Immature natural killer cell (primary cell): Measurements from ENCODE around the gene ACTR3. TPM values are rescaled to one million over a fixed set of nuclear protein-coding genes. Genes with fewer than 3 reads are reported as not detected.

Experiments used
- DNase-seq, 3 donors: peaks; one replicate each; pipeline ENCODE4 v3.0.0; 2022; ENCODE audit warnings: mixed read lengths in 1 of 3
- H3K27ac Mint-ChIP-seq, 6 donors: one replicate each; pipeline ENCODE4 v1.8.0; 2020; ENCODE audit warnings: mixed read lengths in 6 of 6, mild to moderate bottlenecking in 5 of 6, inconsistent platforms in 4 of 6, moderate library complexity in 3 of 6
- H3K27me3 Mint-ChIP-seq, 3 donors: one replicate each; pipeline ENCODE4 v1.8.0; 2020 to 2021; ENCODE audit warnings: low read depth in 3 of 3, mild to moderate bottlenecking in 3 of 3, mixed read lengths in 3 of 3, moderate library complexity in 3 of 3, inconsistent platforms in 1 of 3
- H3K36me3 Mint-ChIP-seq, 3 donors: one replicate each; pipeline ENCODE4 v1.8.0; 2020; ENCODE audit warnings: mixed read lengths in 3 of 3, inconsistent platforms in 2 of 3, mild to moderate bottlenecking in 2 of 3
- H3K4me1 Mint-ChIP-seq, 2 donors: one replicate each; pipeline ENCODE4 v1.8.0; 2020; ENCODE audit warnings: inconsistent platforms in 2 of 2, mild to moderate bottlenecking in 2 of 2, mixed read lengths in 2 of 2, moderate library complexity in 1 of 2
- H3K4me3 Mint-ChIP-seq, 5 donors: one replicate each; pipeline ENCODE4 v1.8.0; 2020; ENCODE audit warnings: mild to moderate bottlenecking in 5 of 5, mixed read lengths in 5 of 5, inconsistent platforms in 3 of 5, moderate library complexity in 3 of 5
- H3K9me3 Mint-ChIP-seq, 6 donors: one replicate each; pipeline ENCODE4 v1.8.0; 2020; ENCODE audit warnings: mild to moderate bottlenecking in 6 of 6, mixed read lengths in 6 of 6, inconsistent platforms in 4 of 6, moderate library complexity in 3 of 6
- polyA plus RNA-seq, 3 donors: library from polyadenylated mRNA; unstranded; fragments of 300-500 nt; fragmentation: Illumina TruSeq; gene quantifications; one replicate each; pipeline ENCODE4 v1.2.3, GENCODE V29; 2021

ACTR3 gene
- polyA plus RNA-seq, 3 donors from 2014 or later, result 501 to 732 (median 726) TPM

- peak; percentile 57 to 65 (median 61) for DNase-seq
- H3K4me1 Mint-ChIP-seq, result peaks cover 57 to 60% of the 10 kb centered on the region in 2 donors
These were observed 3.3 kb upstream of the ACTR3 start for GRCh38 chr2:113886479-113887008.

GRCh38 chr2:113887009-113887792 lies 2.7 kb upstream of the ACTR3 start:
- Mint-ChIP-seq H3K4me3 (peak overlapping the region; percentile 71 to 97 (median 81)), H3K36me3 (peaks cover 0 to 3% (median 0%) of the 10 kb centered on the region in 3 donors), H3K9me3 (no peaks in the 10 kb centered on the region), H3K4me1 (peaks cover 64 to 66% of the 10 kb centered on the region in 2 donors), H3K27ac (peak overlapping the region; percentile 94 to 99 (median 96)), H3K27me3 (peaks cover 10 to 11% (median 11%) of the 10 kb centered on the region in 3 donors)
- DNase-seq, result no peak

More at GRCh38 chr2:113886479-113887008, 3.3 kb upstream of the ACTR3 start:
- Mint-ChIP-seq H3K27me3 (peaks cover 10 to 11% (median 11%) of the 10 kb centered on the region in 3 donors), H3K9me3 (no peaks in the 10 kb centered on the region), H3K4me3 (peak overlapping the region; percentile 71 to 97 (median 81)), H3K36me3 (peaks cover 0 to 3% (median 0%) of the 10 kb centered on the region in 3 donors), H3K27ac (peak overlapping the region; percentile 94 to 99 (median 96))

- Mint-ChIP-seq H3K27ac (peak overlapping the region; percentile 94 to 99 (median 97)), H3K9me3 (no peaks in the 10 kb centered on the region), H3K36me3 (peaks cover 4% of the 10 kb centered on the region in 3 donors), H3K4me3 (peak overlapping the region; percentile 97 to 99 (median 98)), H3K4me1 (peaks cover 80 to 83% of the 10 kb centered on the region in 2 donors), H3K27me3 (peaks cover 10 to 12% (median 11%) of the 10 kb centered on the region in 3 donors)
- no peak for DNase-seq
These were observed 1.0 kb upstream of the ACTR3 start for GRCh38 chr2:113888641-113889470.

GRCh38 chr2:113890253-113891235 lies 655 bp downstream of the ACTR3 start:
- Mint-ChIP-seq H3K36me3 (peaks cover 4 to 11% (median 9%) of the 10 kb centered on the region in 3 donors), H3K4me1 (peaks cover 86 to 88% of the 10 kb centered on the region in 2 donors), H3K4me3 (peak overlapping the region; percentile 97 to 100 (median 99)), H3K9me3 (no peaks in the 10 kb centered on the region), H3K27ac (peak overlapping the region; percentile 96 to 99 (median 99)), H3K27me3 (peaks cover 10 to 13% (median 11%) of the 10 kb centered on the region in 3 donors)
- peak; percentile 74 to 79 (median 76) for DNase-seq

GRCh38 chr2:113891265-113891959 lies 1.5 kb downstream of the ACTR3 start:
- Mint-ChIP-seq H3K9me3 (no peaks in the 10 kb centered on the region), H3K27me3 (peaks cover 10 to 13% (median 13%) of the 10 kb centered on the region in 3 donors), H3K4me3 (peak overlapping the region; percentile 97 to 100 (median 99)), H3K36me3 (peaks cover 4 to 11% (median 9%) of the 10 kb centered on the region in 3 donors), H3K27ac (peak overlapping the region; percentile 95 to 99 (median 99)), H3K4me1 (peaks cover 88% of the 10 kb centered on the region in 2 donors)
- no peak for DNase-seq

- Mint-ChIP-seq H3K27ac (peak overlapping the region; percentile 41 to 99 (median 86)), H3K36me3 (peaks cover 4 to 11% (median 9%) of the 10 kb centered on the region in 3 donors), H3K4me3 (peak overlapping the region; percentile 74 to 100 (median 99)), H3K27me3 (peaks cover 10 to 15% (median 13%) of the 10 kb centered on the region in 3 donors), H3K4me1 (peaks cover 88% of the 10 kb centered on the region in 2 donors), H3K9me3 (no peaks in the 10 kb centered on the region)
- no peak for DNase-seq
These were observed 2.3 kb downstream of the ACTR3 start for GRCh38 chr2:113892004-113892710.

GRCh38 chr2:113894156-113894743 lies 4.4 kb downstream of the ACTR3 start:
- DNase-seq, result no peak
- no peaks in the 10 kb centered on the region for H3K9me3 Mint-ChIP-seq
- peaks cover 4 to 11% (median 9%) of the 10 kb centered on the region in 3 donors for H3K36me3 Mint-ChIP-seq
- peak overlapping the region; percentile 74 to 100 (median 99) for H3K4me3 Mint-ChIP-seq
- H3K4me1 Mint-ChIP-seq, result peaks cover 86 to 88% of the 10 kb centered on the region in 2 donors
- peak overlapping the region; percentile 53 to 99 (median 84) for H3K27ac Mint-ChIP-seq
- H3K27me3 Mint-ChIP-seq, result peaks cover 10 to 14% (median 13%) of the 10 kb centered on the region in 3 donors

- peaks cover 93 to 94% of the 10 kb centered on the region in 2 donors for H3K4me1 Mint-ChIP-seq
- H3K36me3 Mint-ChIP-seq, result peaks cover 4 to 11% (median 9%) of the 10 kb centered on the region in 3 donors
- H3K4me3 Mint-ChIP-seq, result peak overlapping the region; percentile 48 to 100 (median 99)
- peaks cover 3 to 7% (median 5%) of the 10 kb centered on the region in 3 donors for H3K27me3 Mint-ChIP-seq
- H3K27ac Mint-ChIP-seq, result peak overlapping the region; percentile 53 to 99 (median 80)
- DNase-seq, result no peak
- no peaks in the 10 kb centered on the region for H3K9me3 Mint-ChIP-seq
These were observed 5.4 kb downstream of the ACTR3 start for GRCh38 chr2:113895301-113895700.

GRCh38 chr2:113895819-113896563 lies 6.1 kb downstream of the ACTR3 start:
- Mint-ChIP-seq H3K36me3 (peaks cover 4 to 11% (median 9%) of the 10 kb centered on the region in 3 donors), H3K9me3 (no peaks in the 10 kb centered on the region), H3K27me3 (peaks cover 0 to 4% (median 2%) of the 10 kb centered on the region in 3 donors), H3K4me3 (peak overlapping the region; percentile 48 to 100 (median 99)), H3K4me1 (peaks cover 96 to 99% of the 10 kb centered on the region in 2 donors), H3K27ac (peak overlapping the region; percentile 53 to 99 (median 80))
- DNase-seq, result no peak

GRCh38 chr2:113896791-113897190 lies 6.9 kb downstream of the ACTR3 start:
- peaks cover 4 to 11% (median 9%) of the 10 kb centered on the region in 3 donors for H3K36me3 Mint-ChIP-seq
- DNase-seq, result no peak
- peaks cover 97 to 100% of the 10 kb centered on the region in 2 donors for H3K4me1 Mint-ChIP-seq
- peak overlapping the region; percentile 27 to 100 (median 99) for H3K4me3 Mint-ChIP-seq
- no peaks in the 10 kb centered on the region for H3K9me3 Mint-ChIP-seq
- peak overlapping the region in 5 of 6 donors; percentile 47 to 99 (median 81) for H3K27ac Mint-ChIP-seq
- H3K27me3 Mint-ChIP-seq, result peaks cover 0 to 4% (median 2%) of the 10 kb centered on the region in 3 donors
